GM23338 (cell line): Measurements from ENCODE around the gene IQGAP1. TPM values are rescaled to one million over a fixed set of nuclear protein-coding genes. Genes with fewer than 3 reads are reported as not detected.

ENCODE experiments used
- ATAC-seq: fragments of 200-7000 bp; cut with Tn5 transposase; 3 replicates; pipeline ENCODE4 v1.9.1; 2020
- DNase-seq: peaks from one replicate; pipeline ENCODE4 v3.0.0-alpha.2; 2015; ENCODE audit warnings: low spot score
- H2AFZ ChIP-seq: fragments of 200-600 bp; sonication (generic); 2 replicates; pipeline ENCODE4 v1.8.0; 2016; ENCODE audit warnings: antibody characterized with exemption, mild to moderate bottlenecking, moderate library complexity
- H3F3A ChIP-seq: fragments of 200-600 bp; sonication (generic); replicated peaks from 2 replicates; pipeline ENCODE4 v1.8.0; 2017; ENCODE audit warnings: antibody characterized with exemption, mixed run types, low read depth
- H3K27ac ChIP-seq: fragments of 200-600 bp; sonication (generic); 2 replicates; pipeline ENCODE4 v1.6.1; 2016; ENCODE audit warnings: low read depth
- H3K27me3 ChIP-seq: fragments of 200-600 bp; sonication (generic); 2 replicates; pipeline ENCODE4 v1.8.0; 2016; ENCODE audit warnings: mild to moderate bottlenecking, mixed run types, moderate library complexity; ENCODE audit not compliant: insufficient read depth
- H3K36me3 ChIP-seq: fragments of 200-600 bp; sonication (generic); 2 replicates; pipeline ENCODE4 v1.8.0; 2016; ENCODE audit warnings: mild to moderate bottlenecking; ENCODE audit not compliant: insufficient read depth
- H3K4me1 ChIP-seq: fragments of 200-600 bp; sonication (generic); 2 replicates; pipeline ENCODE4 v1.8.0; 2016; ENCODE audit warnings: mild to moderate bottlenecking, moderate library complexity; ENCODE audit not compliant: insufficient read depth
- H3K4me2 ChIP-seq: fragments of 200-600 bp; sonication (generic); 2 replicates; pipeline ENCODE4 v1.7.1; 2017; ENCODE audit warnings: mixed run types
- H3K4me3 ChIP-seq: fragments of 200-600 bp; sonication (generic); 2 replicates; pipeline ENCODE4 v1.6.1; 2016; ENCODE audit warnings: mixed run types
- H3K79me2 ChIP-seq: fragments of 200-600 bp; sonication (generic); replicated peaks from 2 replicates; pipeline ENCODE4 v1.8.0; 2017; ENCODE audit warnings: mild to moderate bottlenecking; ENCODE audit not compliant: insufficient read depth
- H3K9me2 ChIP-seq: fragments of 200-600 bp; sonication (generic); 2 replicates; pipeline ENCODE4 v1.8.0; 2017; ENCODE audit not compliant: insufficient read depth
- H4K20me1 ChIP-seq: fragments of 200-600 bp; sonication (generic); replicated peaks from 2 replicates; pipeline ENCODE4 v1.8.0; 2017; ENCODE audit warnings: mild to moderate bottlenecking; ENCODE audit not compliant: insufficient read depth
- H3K27ac Mint-ChIP-seq: 2 replicates; pipeline ENCODE4 v1.8.0; 2020; ENCODE audit warnings: inconsistent platforms, mild to moderate bottlenecking, moderate library complexity, mixed read lengths
- H3K27me3 Mint-ChIP-seq: 3 replicates; pipeline ENCODE4 v1.8.0; 2022; ENCODE audit warnings: low read depth, mild to moderate bottlenecking, moderate library complexity, mixed read lengths, inconsistent platforms; ENCODE audit not compliant: insufficient read depth, poor library complexity
- H3K36me3 Mint-ChIP-seq: 3 replicates; pipeline ENCODE4 v1.8.0; 2021; ENCODE audit warnings: low read depth, mild to moderate bottlenecking, inconsistent platforms, moderate library complexity, mixed read lengths
- H3K4me1 Mint-ChIP-seq: 3 replicates; pipeline ENCODE4 v1.8.0; 2020; ENCODE audit warnings: mild to moderate bottlenecking, inconsistent platforms, mixed read lengths
- H3K4me3 Mint-ChIP-seq: 3 replicates; pipeline ENCODE4 v1.8.0; 2021; ENCODE audit warnings: moderate library complexity, mild to moderate bottlenecking, inconsistent platforms, mixed read lengths
- H3K9me3 Mint-ChIP-seq: 3 replicates; pipeline ENCODE4 v1.8.0; 2020; ENCODE audit warnings: moderate library complexity, mild to moderate bottlenecking, inconsistent platforms, mixed read lengths
- EZH2 ChIP-seq: fragments of 200-600 bp; sonication (generic); IDR thresholded peaks from one replicate; pipeline ENCODE4 v1.8.0; 2017; ENCODE audit warnings: antibody characterized with exemption, mild to moderate bottlenecking, low read depth; ENCODE audit not compliant: unreplicated experiment
- EZH2phosphoT487 ChIP-seq: fragments of 200-600 bp; sonication (generic); IDR thresholded peaks from one replicate; pipeline ENCODE4 v1.8.1; 2018; ENCODE audit warnings: antibody characterized with exemption; ENCODE audit not compliant: unreplicated experiment
- NANOG ChIP-seq: IDR thresholded peaks from 2 replicates; pipeline ENCODE4 v1.6.1; 2016; ENCODE audit warnings: antibody characterized with exemption, borderline replicate concordance
- REST ChIP-seq: IDR thresholded peaks from one replicate; pipeline ENCODE4 v1.6.1; 2018; ENCODE audit warnings: antibody characterized with exemption; ENCODE audit not compliant: unreplicated experiment
- ZNF114 ChIP-seq: fragments of 250-450 bp; sonication (Bioruptor Pico); IDR thresholded peaks from 2 replicates; pipeline ENCODE4 v1.5.0; 2020; ENCODE audit warnings: mild to moderate bottlenecking, moderate library complexity
- ZNF331 ChIP-seq: fragments of 250-450 bp; sonication (Bioruptor Pico); IDR thresholded peaks from 2 replicates; pipeline ENCODE4 v1.5.0; 2020; ENCODE audit warnings: low read depth, mild to moderate bottlenecking, moderate library complexity
- polyA plus RNA-seq: library from polyadenylated mRNA; unstranded; fragments of >200 nt; fragmentation: Nextera tagmentation; extraction: Ambion mirVana; gene quantifications from 2 replicates; pipeline ENCODE4 v1.2.1, GENCODE V29; 2016
- total RNA-seq: library from RNA; depleted of rRNA; stranded (reverse); fragments of >200 nt; shearing (Covaris generic); gene quantifications from 2 replicates; pipeline ENCODE4 v1.2.3, GENCODE V29; 2014

IQGAP1 gene
- total and polyA plus RNA-seq, 2 experiments from 2014 or later = 92.7 to 159 TPM

GRCh38 chr15:90418627-90419026 is 30.6 kb downstream of the IQGAP1 start:
- peaks cover 4% of the 10 kb centered on the region; the same call in 1 of the 2 replicates for H3F3A ChIP-seq

GRCh38 chr15:90419206-90419605 is 31.2 kb downstream of the IQGAP1 start:
- Mint-ChIP-seq H3K9me3 (peaks cover 10% of the 10 kb centered on the region; the same call in 2 of the 3 replicates), H3K4me1 (peaks cover 35% of the 10 kb centered on the region), H3K27ac (no peak overlapping the region), H3K36me3 (peaks cover 12% of the 10 kb centered on the region; the same call in 2 of the 3 replicates), H3K4me3 (no peak overlapping the region), H3K27me3 (no peaks in the 10 kb centered on the region)
- no peak overlapping the region for H3K4me3 ChIP-seq
- no peaks in the 10 kb centered on the region for H4K20me1 ChIP-seq
- no peaks in the 10 kb centered on the region for H3K9me2 ChIP-seq
- ATAC-seq (no peak), DNase-seq (no peak)
- no peaks in the 10 kb centered on the region for H3K36me3 ChIP-seq
- H3K4me1 ChIP-seq = peaks cover 45% of the 10 kb centered on the region
- peak overlapping the region; percentile 36; the same call in 1 of the 2 replicates for H3K27ac ChIP-seq
- no peaks in the 10 kb centered on the region for H3K27me3 ChIP-seq
- TF ChIP-seq ZNF114 (CRISPR knock-in tag) (no peak), EZH2phosphoT487 (no peak), REST (no peak), ZNF331 (CRISPR knock-in tag) (no peak)
- no peak overlapping the region for H2AFZ ChIP-seq
- H3K79me2 ChIP-seq = peaks cover 98% of the 10 kb centered on the region
- no peaks in the 10 kb centered on the region for H3F3A ChIP-seq
- H3K4me2 ChIP-seq = no peak overlapping the region

More at GRCh38 chr15:90418627-90419026, 30.6 kb downstream of the IQGAP1 start:
- H3K27ac ChIP-seq = peak overlapping the region; percentile 29; the same call in 1 of the 2 replicates
- Mint-ChIP-seq H3K4me1 (peaks cover 39% of the 10 kb centered on the region), H3K36me3 (peaks cover 12% of the 10 kb centered on the region; the same call in 2 of the 3 replicates), H3K9me3 (peaks cover 10% of the 10 kb centered on the region; the same call in 2 of the 3 replicates), H3K27ac (no peak overlapping the region; the same call in 1 of the 2 replicates), H3K4me3 (no peak overlapping the region), H3K27me3 (no peaks in the 10 kb centered on the region)
- no peak for ATAC-seq
- no peaks in the 10 kb centered on the region for H4K20me1 ChIP-seq
- H3K4me3 ChIP-seq = no peak overlapping the region
- H3K4me2 ChIP-seq = no peak overlapping the region
- H3K36me3 ChIP-seq = no peaks in the 10 kb centered on the region
- H3K9me2 ChIP-seq = no peaks in the 10 kb centered on the region
- peaks cover 50% of the 10 kb centered on the region for H3K4me1 ChIP-seq
- peaks cover 98% of the 10 kb centered on the region for H3K79me2 ChIP-seq
- H3K27me3 ChIP-seq = no peaks in the 10 kb centered on the region
- no peak overlapping the region for H2AFZ ChIP-seq
- TF ChIP-seq NANOG = no peak
- TF ChIP-seq EZH2 = no peak
- no peak for DNase-seq
